ENCODE data around the gene ESR1. TPM values are rescaled to one million over a fixed set of nuclear protein-coding genes. Genes with fewer than 3 reads are reported as not detected.

The ESR1 gene
- 0.07 TPM in 1 of 2 replicates, not detected in the other for total RNA-seq (2014; rRNA removed; shearing (Covaris generic))

DNA sequence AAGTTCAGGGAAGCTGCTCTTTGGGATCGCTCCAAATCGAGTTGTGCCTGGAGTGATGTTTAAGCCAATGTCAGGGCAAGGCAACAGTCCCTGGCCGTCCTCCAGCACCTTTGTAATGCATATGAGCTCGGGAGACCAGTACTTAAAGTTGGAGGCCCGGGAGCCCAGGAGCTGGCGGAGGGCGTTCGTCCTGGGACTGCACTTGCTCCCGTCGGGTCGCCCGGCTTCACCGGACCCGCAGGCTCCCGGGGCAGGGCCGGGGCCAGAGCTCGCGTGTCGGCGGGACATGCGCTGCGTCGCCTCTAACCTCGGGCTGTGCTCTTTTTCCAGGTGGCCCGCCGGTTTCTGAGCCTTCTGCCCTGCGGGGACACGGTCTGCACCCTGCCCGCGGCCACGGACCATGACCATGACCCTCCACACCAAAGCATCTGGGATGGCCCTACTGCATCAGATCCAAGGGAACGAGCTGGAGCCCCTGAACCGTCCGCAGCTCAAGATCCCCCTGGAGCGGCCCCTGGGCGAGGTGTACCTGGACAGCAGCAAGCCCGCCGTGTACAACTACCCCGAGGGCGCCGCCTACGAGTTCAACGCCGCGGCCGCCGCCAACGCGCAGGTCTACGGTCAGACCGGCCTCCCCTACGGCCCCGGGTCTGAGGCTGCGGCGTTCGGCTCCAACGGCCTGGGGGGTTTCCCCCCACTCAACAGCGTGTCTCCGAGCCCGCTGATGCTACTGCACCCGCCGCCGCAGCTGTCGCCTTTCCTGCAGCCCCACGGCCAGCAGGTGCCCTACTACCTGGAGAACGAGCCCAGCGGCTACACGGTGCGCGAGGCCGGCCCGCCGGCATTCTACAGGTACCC is at the start of gene ESR1:
Gene ESR1, plus strand, starts transcription at position 170 of the 858 bp plus-strand sequence. Its CDS starts 231 bp downstream, at position 401.
- peak; percentile 21 for DNase-seq (ENCODE audit: low read depth)

GRCh38 chr6:151760486-151760885 is 47.0 kb upstream of the ESR1 start:
- no peak for DNase-seq (ENCODE audit: low read depth)

DNA sequence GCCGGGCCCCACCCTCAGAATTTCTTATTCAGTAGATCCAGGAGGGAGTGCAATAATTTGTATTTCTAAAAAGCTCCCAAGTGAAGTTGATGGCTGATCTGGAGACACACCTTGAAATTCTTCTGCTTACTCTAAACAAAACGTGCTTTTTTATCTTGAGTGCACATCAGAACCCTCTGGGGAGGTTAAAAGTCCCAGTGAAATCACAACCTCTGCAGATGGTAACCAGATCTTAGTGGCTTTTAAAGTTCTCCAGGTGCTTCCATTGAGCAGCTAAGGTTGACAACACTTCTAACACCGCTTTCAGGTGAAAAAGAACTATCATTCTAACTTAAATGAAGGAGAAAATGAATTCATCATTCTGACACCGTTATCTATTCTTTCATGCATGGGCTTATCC is 45.6 kb upstream of the ESR1 start:
- DNase-seq (ENCODE audit: low read depth) = no peak

GRCh38 chr6:151762817-151763216 is 44.7 kb upstream of the ESR1 start:
- no peak for DNase-seq (ENCODE audit: low read depth)

GRCh38 chr6:151763303-151763702 is 44.2 kb upstream of the ESR1 start:
- DNase-seq (ENCODE audit: low read depth) = peak; percentile 7

DNA sequence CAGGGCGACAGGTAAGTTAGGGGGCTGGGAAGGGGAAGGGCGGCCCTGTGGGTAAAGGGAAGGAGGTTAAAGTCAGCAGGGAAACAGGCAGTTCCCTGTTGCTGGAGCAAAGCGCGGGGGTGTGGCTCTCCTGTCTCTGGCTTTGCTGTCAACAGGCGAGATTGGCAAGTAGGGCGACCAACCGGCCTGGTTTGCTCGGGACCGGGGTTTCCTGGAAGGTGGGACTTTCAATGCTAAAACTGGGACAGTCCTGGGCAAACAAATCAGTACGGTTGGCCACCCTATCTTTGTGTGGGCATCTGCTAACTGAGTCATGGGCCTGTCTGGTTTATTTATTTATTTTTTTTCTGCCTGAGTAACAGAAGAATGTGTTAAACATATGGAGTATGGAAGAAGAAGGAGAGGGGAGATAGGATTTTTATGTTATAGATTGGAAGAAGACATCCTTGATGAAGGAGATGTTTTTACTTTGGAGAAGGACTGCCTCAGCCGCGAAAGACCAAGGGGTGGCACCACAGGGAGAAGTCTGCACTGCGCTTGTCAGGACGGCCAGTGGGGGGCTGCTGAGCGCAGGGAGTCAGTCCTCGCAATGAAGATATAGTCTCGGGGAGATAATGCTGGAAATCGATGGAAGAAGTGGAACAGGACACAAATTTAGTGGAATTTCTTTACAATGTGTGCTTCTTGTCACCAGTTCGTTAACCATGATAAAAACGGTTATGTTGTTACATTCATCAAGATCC is 43.4 kb upstream of the ESR1 start:
- peak; percentile 44 for DNase-seq (ENCODE audit: low read depth)

GRCh38 chr6:151765444-151765886 is 42.0 kb upstream of the ESR1 start:
- DNase-seq (ENCODE audit: low read depth) = peak; percentile 72

DNA sequence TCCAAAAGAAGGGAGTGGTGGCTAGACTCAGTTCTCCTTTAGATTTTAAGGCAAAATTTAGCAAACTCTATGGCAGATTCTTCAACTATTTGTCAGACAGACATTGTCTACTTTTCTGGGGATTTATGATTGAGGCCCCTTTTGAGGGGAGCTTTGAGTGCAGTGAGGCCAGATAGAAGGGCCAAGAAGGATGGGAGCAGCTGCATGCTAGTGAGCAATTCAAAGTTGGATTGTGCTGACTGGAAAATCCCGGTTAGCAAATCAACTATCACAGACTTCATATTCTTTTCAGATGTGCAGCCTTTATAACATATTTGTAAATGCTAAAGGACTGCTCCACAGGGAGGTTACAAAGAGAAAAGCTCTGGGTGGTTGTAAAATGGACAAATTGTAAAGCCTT is 35.0 kb upstream of the ESR1 start:
- DNase-seq (ENCODE audit: low read depth) = no peak

DNA sequence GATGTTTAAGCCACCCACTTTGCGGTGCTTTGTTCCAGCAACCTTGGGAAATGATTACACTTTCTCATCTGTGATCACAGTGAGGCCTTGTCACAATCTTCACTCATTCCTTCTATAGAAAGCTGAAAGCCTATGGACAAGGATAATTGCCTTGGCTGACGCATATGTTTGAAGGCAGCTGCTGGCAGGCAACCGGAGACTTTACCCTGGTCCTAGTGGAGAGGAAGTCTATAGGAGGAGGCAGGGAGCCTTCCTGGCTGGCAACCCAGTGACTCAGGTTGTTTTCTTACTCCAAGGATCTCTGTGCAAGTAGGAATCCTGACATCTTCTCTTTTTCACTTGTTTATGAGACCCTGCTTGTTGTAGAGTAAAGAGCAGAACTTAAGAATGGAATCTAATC is 34.1 kb upstream of the ESR1 start:
- DNase-seq (ENCODE audit: low read depth) = no peak

GRCh38 chr6:151782560-151782959 is 24.9 kb upstream of the ESR1 start:
- DNase-seq (ENCODE audit: low read depth) = no peak

GRCh38 chr6:151783692-151784091 is 23.8 kb upstream of the ESR1 start:
- no peak for DNase-seq (ENCODE audit: low read depth)

DNA sequence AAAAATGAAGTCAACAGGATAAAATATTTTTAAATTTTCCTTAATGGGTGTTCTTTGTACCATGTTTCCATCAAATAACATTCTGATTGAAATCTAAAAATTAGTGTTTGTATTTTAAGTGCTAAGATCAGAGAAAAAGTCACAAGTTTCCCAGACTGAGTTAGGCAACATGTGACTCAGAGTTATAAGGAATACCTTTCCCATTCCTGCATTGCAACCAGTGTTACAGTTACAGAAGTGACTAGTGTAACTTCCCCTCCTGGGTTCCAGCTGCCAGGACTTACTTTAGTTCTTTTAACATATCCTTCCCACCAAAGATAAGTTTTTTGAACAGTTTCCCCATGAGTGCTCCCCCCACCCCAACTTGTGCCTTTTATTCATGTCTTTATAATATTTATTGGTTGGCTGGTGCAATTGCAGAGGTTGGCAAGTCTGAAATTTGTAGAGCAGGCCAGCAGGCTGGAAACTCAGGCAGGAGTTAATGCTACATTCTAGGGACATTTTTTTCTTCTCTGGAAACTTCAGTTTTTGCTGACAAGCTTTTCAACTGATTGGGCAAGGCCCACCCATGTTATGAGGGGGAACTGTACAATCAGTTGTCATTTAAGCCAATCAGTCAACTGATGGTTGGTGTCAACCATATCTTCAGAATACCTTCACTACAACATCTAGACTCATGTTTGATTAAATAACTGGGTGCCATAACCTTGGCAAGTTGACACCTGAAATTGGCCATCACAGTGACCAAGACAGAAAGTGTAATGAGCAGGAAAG is 22.9 kb upstream of the ESR1 start:
- no peak for DNase-seq (ENCODE audit: low read depth)

GRCh38 chr6:151796842-151797530 is 10.5 kb upstream of the ESR1 start:
- DNase-seq (ENCODE audit: low read depth) = no peak

DNA sequence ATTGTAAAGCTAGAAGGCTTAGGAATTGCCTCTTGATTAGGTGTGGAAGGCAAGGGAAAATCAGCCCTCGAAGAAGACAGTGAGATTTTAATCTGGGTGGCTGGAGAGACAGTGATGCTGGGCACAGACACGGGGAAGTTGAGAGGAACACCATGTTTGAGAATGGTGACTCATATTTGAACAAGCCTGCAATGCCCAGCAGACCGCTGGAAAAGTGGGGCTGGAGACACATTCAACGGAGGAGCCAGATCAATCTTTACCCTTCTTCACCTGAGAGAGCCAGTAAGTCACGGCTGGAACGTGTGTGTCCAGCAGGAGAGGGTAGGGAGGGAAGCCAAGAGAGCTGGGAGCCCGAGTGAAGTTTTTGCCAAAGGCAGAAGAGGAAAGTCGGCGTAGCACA is 3.7 kb upstream of the ESR1 start:
- DNase-seq (ENCODE audit: low read depth) = no peak

DNA sequence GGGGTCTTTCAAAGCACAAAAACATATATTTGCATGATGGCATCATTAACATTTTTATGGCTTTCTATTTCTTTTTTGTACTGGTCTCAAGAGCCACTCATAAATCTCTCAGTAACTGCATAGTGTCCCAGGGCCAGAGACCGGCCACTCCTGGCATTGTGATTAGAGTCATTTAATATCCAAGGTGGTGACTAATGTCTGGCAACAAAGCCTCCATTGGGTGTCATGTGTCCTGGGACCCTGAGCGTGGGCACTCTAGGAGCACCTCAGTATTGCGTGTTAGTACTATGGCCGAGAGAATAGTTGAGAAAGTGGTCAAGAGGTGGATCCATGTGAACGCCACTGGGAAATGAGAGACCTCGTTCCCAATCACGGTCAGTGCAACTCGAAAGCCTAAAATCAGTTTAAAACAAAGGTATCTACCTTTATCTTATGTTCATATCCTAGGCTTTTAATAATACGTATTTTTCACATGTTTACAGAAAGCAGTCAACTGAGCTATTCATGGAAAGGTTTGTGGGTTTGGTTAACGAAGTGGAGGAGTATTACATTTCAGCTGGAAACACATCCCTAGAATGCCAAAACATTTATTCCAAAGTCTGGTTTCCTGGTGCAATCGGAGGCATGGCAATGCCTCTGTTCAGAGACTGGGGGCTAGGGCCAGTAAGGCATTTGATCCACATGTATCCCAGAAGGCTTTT is 2.7 kb upstream of the ESR1 start:
- no peak for DNase-seq (ENCODE audit: low read depth)

- no peak for DNase-seq (ENCODE audit: low read depth)
These were observed 2.1 kb upstream of the ESR1 start for GRCh38 chr6:151805286-151805840.

DNA sequence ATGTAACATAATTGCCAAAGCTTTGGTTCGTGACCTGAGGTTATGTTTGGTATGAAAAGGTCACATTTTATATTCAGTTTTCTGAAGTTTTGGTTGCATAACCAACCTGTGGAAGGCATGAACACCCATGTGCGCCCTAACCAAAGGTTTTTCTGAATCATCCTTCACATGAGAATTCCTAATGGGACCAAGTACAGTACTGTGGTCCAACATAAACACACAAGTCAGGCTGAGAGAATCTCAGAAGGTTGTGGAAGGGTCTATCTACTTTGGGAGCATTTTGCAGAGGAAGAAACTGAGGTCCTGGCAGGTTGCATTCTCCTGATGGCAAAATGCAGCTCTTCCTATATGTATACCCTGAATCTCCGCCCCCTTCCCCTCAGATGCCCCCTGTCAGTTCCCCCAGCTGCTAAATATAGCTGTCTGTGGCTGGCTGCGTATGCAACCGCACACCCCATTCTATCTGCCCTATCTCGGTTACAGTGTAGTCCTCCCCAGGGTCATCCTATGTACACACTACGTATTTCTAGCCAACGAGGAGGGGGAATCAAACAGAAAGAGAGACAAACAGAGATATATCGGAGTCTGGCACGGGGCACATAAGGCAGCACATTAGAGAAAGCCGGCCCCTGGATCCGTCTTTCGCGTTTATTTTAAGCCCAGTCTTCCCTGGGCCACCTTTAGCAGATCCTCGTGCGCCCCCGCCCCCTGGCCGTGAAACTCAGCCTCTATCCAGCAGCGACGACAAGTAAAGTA is 547 bp upstream of the ESR1 start:
- DNase-seq (ENCODE audit: low read depth) = no peak

DNA sequence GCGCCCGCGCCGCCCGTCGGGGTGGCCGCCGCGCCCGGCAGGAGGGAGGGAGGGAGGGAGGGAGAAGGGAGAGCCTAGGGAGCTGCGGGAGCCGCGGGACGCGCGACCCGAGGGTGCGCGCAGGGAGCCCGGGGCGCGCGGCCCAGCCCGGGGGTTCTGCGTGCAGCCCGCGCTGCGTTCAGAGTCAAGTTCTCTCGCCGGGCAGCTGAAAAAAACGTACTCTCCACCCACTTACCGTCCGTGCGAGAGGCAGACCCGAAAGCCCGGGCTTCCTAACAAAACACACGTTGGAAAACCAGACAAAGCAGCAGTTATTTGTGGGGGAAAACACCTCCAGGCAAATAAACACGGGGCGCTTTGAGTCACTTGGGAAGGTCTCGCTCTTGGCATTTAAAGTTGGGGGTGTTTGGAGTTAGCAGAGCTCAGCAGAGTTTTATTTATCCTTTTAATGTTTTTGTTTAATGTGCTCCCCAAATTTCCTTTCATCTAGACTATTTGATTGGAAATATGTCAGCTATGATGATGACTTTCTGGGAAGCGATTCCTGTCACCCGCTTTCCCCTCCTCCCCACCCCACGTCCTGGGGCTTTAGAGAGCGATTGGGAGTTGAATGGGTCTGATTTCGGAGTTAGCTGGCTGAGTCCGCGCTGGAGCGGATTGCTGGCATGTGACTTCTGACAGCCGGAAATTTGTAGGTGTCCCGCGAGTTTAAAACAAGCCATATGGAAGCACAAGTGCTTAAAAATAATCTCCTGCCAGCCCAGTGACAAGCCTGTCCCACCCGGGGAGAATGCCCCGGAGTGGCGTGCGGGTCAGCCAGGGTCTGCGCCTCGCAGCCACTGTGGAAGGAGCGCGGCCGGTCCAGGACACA is 1.1 kb downstream of the ESR1 start:
- no peak for DNase-seq (ENCODE audit: low read depth)

- DNase-seq (ENCODE audit: low read depth) = no peak
These were observed 3.6 kb downstream of the ESR1 start for GRCh38 chr6:151811081-151811480.
